ENCODE measurements around the gene CADPS.

DNA sequence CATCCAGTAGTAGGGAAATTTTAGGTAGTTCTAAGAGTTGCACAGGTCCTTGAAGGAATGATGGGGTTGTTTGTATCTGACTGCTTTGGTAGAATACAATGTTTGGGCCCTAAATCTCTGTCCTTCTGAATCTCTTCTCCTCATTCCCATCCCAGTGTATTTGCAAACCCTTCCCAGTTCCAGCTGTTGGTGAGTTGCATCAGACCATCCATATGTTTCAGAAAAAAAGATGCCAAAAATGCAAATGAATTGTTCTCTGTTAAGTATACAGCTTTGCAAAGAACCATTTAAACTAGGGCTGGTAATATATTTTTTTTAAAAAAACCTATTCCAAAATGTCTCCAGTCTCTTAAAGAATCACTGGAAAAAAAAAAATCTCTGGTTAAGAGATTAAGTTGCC lies 251.0 kb downstream of the CADPS start:
- TF ChIP-seq GATA2 (IDR thresholded peaks at IDR 0.05; ENCODE audit: low read depth, low read length) (no peak), GATA3 (IDR thresholded peaks at IDR 0.05; ENCODE audit: low read depth, low read length) (no peak)

All from SH-SY5Y (cell line).